Mesothelial cell of epicardium (in vitro differentiated cells): ENCODE measurements around the gene SLC14A1. TPM values are rescaled to one million over a fixed set of nuclear protein-coding genes. Genes with fewer than 3 reads are reported as not detected.
"Not testable (repeated sequence)": the region's sequence is repeated elsewhere in the genome, so short reads cannot be mapped to it uniquely, and the experiment has no call there.

ENCODE experiments used
- DNase-seq, 2 experiments: peaks; one replicate each; pipeline ENCODE4 v3.0.0; 2021; ENCODE audit warnings: low spot score in 2 of 2; ENCODE audit not compliant: unreplicated experiment in 2 of 2
- H3K27ac Mint-ChIP-seq: 2 replicates; pipeline ENCODE4 v1.8.0; 2021; ENCODE audit warnings: mixed read lengths
- H3K27me3 Mint-ChIP-seq: 2 replicates; pipeline ENCODE4 v1.8.0; 2021; ENCODE audit warnings: low read depth, mixed read lengths
- H3K36me3 Mint-ChIP-seq: 2 replicates; pipeline ENCODE4 v1.8.0; 2021; ENCODE audit warnings: mixed read lengths
- H3K4me1 Mint-ChIP-seq: 2 replicates; pipeline ENCODE4 v1.8.0; 2021; ENCODE audit warnings: mixed read lengths
- H3K4me3 Mint-ChIP-seq: 2 replicates; pipeline ENCODE4 v1.8.0; 2021; ENCODE audit warnings: mild to moderate bottlenecking, moderate library complexity, mixed read lengths
- H3K9me3 Mint-ChIP-seq: 2 replicates; pipeline ENCODE4 v1.8.0; 2021; ENCODE audit warnings: mixed read lengths
- total RNA-seq: library from RNA; stranded (reverse); gene quantifications from 3 replicates; pipeline ENCODE4 v1.2.1, GENCODE V29; 2021
- TF ChIP-seq, protein P1 (sequence below): fragments of 200-600 bp; sonication (generic); IDR thresholded peaks from one replicate; pipeline ENCODE4 v1.5.0; 2021; ENCODE audit warnings: antibody characterized with exemption; ENCODE audit not compliant: unreplicated experiment

Gene SLC14A1
- total RNA-seq, 1 donor from 2014 or later, result not detected

DNA sequence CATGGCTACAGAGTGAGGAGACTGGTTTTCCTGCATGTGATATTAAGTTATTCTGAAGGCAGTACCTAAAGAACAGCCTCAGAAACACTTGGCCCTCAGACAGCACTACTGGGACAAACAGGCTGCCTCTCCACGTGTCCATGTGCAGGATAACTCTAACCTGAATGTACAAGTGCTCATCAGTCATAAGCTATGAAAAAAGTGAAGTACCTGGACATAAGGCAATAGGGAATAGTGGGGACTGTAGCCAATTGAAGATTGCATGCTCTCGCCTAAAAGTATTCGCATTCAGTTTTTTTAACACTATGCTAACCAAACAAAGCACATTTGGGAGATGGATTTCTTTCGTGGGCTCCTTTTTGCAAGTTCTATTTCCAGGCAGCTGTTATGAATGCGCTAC, 33.0 kb downstream of the SLC14A1 start:
- peaks cover 16% of the 10 kb centered on the region for H3K4me1 Mint-ChIP-seq
- no peaks in the 10 kb centered on the region for H3K9me3 Mint-ChIP-seq
- H3K27ac Mint-ChIP-seq, result no peak overlapping the region
- no peak for DNase-seq
- no peaks in the 10 kb centered on the region for H3K36me3 Mint-ChIP-seq
- H3K4me3 Mint-ChIP-seq, result no peak overlapping the region
- TF ChIP-seq, protein P1, sequence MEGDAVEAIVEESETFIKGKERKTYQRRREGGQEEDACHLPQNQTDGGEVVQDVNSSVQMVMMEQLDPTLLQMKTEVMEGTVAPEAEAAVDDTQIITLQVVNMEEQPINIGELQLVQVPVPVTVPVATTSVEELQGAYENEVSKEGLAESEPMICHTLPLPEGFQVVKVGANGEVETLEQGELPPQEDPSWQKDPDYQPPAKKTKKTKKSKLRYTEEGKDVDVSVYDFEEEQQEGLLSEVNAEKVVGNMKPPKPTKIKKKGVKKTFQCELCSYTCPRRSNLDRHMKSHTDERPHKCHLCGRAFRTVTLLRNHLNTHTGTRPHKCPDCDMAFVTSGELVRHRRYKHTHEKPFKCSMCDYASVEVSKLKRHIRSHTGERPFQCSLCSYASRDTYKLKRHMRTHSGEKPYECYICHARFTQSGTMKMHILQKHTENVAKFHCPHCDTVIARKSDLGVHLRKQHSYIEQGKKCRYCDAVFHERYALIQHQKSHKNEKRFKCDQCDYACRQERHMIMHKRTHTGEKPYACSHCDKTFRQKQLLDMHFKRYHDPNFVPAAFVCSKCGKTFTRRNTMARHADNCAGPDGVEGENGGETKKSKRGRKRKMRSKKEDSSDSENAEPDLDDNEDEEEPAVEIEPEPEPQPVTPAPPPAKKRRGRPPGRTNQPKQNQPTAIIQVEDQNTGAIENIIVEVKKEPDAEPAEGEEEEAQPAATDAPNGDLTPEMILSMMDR, result no peak
- peaks cover 10% of the 10 kb centered on the region for H3K27me3 Mint-ChIP-seq

- H3K27me3 Mint-ChIP-seq, H3K4me3 Mint-ChIP-seq, DNase-seq, H3K9me3 Mint-ChIP-seq, H3K36me3 Mint-ChIP-seq, H3K27ac Mint-ChIP-seq: not testable (repeated sequence)
- H3K4me1 Mint-ChIP-seq, result peaks cover 16% of the 10 kb centered on the region
Observed at GRCh38 chr18:45757644-45758043, 33.7 kb downstream of the SLC14A1 start.

- peaks cover 4% of the 10 kb centered on the region for H3K27me3 Mint-ChIP-seq
- no peaks in the 10 kb centered on the region for H3K36me3 Mint-ChIP-seq
- H3K27ac Mint-ChIP-seq, result no peak overlapping the region
- H3K9me3 Mint-ChIP-seq, result no peaks in the 10 kb centered on the region
- peaks cover 18% of the 10 kb centered on the region for H3K4me1 Mint-ChIP-seq
- H3K4me3 Mint-ChIP-seq, result no peak overlapping the region
- TF ChIP-seq, protein P1, result no peak
- no peak for DNase-seq
Observed at GRCh38 chr18:45760462-45761036, 36.6 kb downstream of the SLC14A1 start.

- TF ChIP-seq, protein P1, result no peak
- Mint-ChIP-seq H3K9me3 (no peaks in the 10 kb centered on the region), H3K36me3 (no peaks in the 10 kb centered on the region), H3K4me1 (peaks cover 14% of the 10 kb centered on the region), H3K4me3 (no peak overlapping the region), H3K27me3 (peaks cover 4% of the 10 kb centered on the region), H3K27ac (no peak overlapping the region)
- no peak for DNase-seq
Observed at GRCh38 chr18:45761512-45762114, 37.6 kb downstream of the SLC14A1 start.

GRCh38 chr18:45764000-45764686, 40.2 kb downstream of the SLC14A1 start:
- Mint-ChIP-seq H3K4me3 (no peak overlapping the region), H3K9me3 (no peaks in the 10 kb centered on the region), H3K27ac (no peak overlapping the region), H3K4me1 (peaks cover 14% of the 10 kb centered on the region), H3K36me3 (no peaks in the 10 kb centered on the region), H3K27me3 (peaks cover 11% of the 10 kb centered on the region)
- TF ChIP-seq, protein P1, result no peak
- DNase-seq, result no peak

- DNase-seq, result no peak
- H3K9me3 Mint-ChIP-seq, result peaks cover 6% of the 10 kb centered on the region
- H3K27ac Mint-ChIP-seq, result no peak overlapping the region
- TF ChIP-seq, protein P1, result no peak
- peaks cover 26% of the 10 kb centered on the region for H3K27me3 Mint-ChIP-seq
- no peaks in the 10 kb centered on the region for H3K36me3 Mint-ChIP-seq
- H3K4me1 Mint-ChIP-seq, result peaks cover 5% of the 10 kb centered on the region
- H3K4me3 Mint-ChIP-seq, result no peak overlapping the region
Observed at GRCh38 chr18:45765796-45766195, 41.8 kb downstream of the SLC14A1 start.
